ENCODE measurements around the gene LTBP1.

The LTBP1 gene

DNA sequence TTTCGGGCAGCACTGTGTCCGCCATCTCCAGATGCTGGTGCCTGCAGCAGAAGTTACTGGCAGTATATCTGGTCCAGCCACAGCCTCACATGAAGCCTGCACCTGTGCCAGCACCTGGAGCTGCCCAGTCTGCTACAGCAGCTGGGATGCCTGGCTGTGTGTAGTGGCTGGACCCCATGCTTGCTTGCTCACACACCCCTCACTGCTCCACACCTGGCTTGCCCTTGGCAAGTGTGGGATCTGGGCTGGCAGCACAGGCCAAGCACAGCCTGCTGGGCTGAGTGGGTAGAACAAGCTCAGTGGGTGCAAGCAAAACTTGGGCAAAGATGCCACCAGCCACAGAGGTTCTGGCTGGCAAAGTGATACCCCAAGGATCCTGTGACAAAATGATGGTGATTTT lies 320.3 kb downstream of the LTBP1 start:
- TF ChIP-seq CEBPB (IDR thresholded peaks at IDR 0.05) (no peak), NFIC (IDR thresholded peaks at IDR 0.05) (no peak), YY1 (IDR thresholded peaks at IDR 0.05; ENCODE audit: low read depth) (no peak), TEAD4 (IDR thresholded peaks at IDR 0.05) (no peak), CREB1 (IDR thresholded peaks at IDR 0.05; ENCODE audit: low read depth) (no peak), EGR1 (IDR thresholded peaks at IDR 0.05) (no peak), RAD21 (IDR thresholded peaks at IDR 0.05; ENCODE audit: low read depth) (no peak), FOXM1 (IDR thresholded peaks at IDR 0.05; ENCODE audit: borderline replicate concordance, low read depth) (no peak), TCF12 (IDR thresholded peaks at IDR 0.05; ENCODE audit: low read depth) (no peak), TAF1 (IDR thresholded peaks at IDR 0.05; ENCODE audit: low read depth) (no peak), EP300 (IDR thresholded peaks at IDR 0.05; ENCODE audit: borderline replicate concordance) (no peak), ZBTB7A (IDR thresholded peaks at IDR 0.05; ENCODE audit: low read depth) (no peak)
- TF ChIP-seq, protein P1, sequence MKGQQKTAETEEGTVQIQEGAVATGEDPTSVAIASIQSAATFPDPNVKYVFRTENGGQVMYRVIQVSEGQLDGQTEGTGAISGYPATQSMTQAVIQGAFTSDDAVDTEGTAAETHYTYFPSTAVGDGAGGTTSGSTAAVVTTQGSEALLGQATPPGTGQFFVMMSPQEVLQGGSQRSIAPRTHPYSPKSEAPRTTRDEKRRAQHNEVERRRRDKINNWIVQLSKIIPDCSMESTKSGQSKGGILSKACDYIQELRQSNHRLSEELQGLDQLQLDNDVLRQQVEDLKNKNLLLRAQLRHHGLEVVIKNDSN (IDR thresholded peaks at IDR 0.05) = no peak
- TF ChIP-seq, protein P2, sequence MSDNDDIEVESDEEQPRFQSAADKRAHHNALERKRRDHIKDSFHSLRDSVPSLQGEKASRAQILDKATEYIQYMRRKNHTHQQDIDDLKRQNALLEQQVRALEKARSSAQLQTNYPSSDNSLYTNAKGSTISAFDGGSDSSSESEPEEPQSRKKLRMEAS (IDR thresholded peaks at IDR 0.05) = no peak

- TF ChIP-seq, protein P1 (IDR thresholded peaks at IDR 0.05) = no peak
- TF ChIP-seq FOXM1 (IDR thresholded peaks at IDR 0.05; ENCODE audit: borderline replicate concordance, low read depth) = no peak
- TF ChIP-seq REST (IDR thresholded peaks at IDR 0.05; ENCODE audit: low read depth) = no peak
- TF ChIP-seq RAD21 (IDR thresholded peaks at IDR 0.05; ENCODE audit: low read depth) = no peak
- TF ChIP-seq CEBPB (IDR thresholded peaks at IDR 0.05) = no peak
- no peak for TF ChIP-seq TCF12 (IDR thresholded peaks at IDR 0.05; ENCODE audit: low read depth)
- TF ChIP-seq YY1 (IDR thresholded peaks at IDR 0.05; ENCODE audit: low read depth) = no peak
- TF ChIP-seq TEAD4 (IDR thresholded peaks at IDR 0.05) = no peak
- TF ChIP-seq, protein P2 (IDR thresholded peaks at IDR 0.05) = no peak
- TF ChIP-seq CREB1 (IDR thresholded peaks at IDR 0.05; ENCODE audit: low read depth) = no peak
- no peak for TF ChIP-seq NFIC (IDR thresholded peaks at IDR 0.05)
- TF ChIP-seq ZBTB7A (IDR thresholded peaks at IDR 0.05; ENCODE audit: low read depth) = no peak
Observed at GRCh38 chr2:33267756-33268155, 321.0 kb downstream of the LTBP1 start.

GRCh38 chr2:33268246-33268831 lies 321.6 kb downstream of the LTBP1 start:
- TF ChIP-seq EP300 (IDR thresholded peaks at IDR 0.05; ENCODE audit: borderline replicate concordance) (no peak), ZBTB7A (IDR thresholded peaks at IDR 0.05; ENCODE audit: low read depth) (no peak), CEBPB (IDR thresholded peaks at IDR 0.05) (no peak), NFIC (IDR thresholded peaks at IDR 0.05) (no peak), CREB1 (IDR thresholded peaks at IDR 0.05; ENCODE audit: low read depth) (no peak), RAD21 (IDR thresholded peaks at IDR 0.05; ENCODE audit: low read depth) (no peak), EGR1 (IDR thresholded peaks at IDR 0.05) (no peak), TCF12 (IDR thresholded peaks at IDR 0.05; ENCODE audit: low read depth) (no peak), YY1 (IDR thresholded peaks at IDR 0.05; ENCODE audit: low read depth) (no peak), TEAD4 (IDR thresholded peaks at IDR 0.05) (no peak), REST (IDR thresholded peaks at IDR 0.05; ENCODE audit: low read depth) (no peak), FOXM1 (IDR thresholded peaks at IDR 0.05; ENCODE audit: borderline replicate concordance, low read depth) (no peak), TAF1 (IDR thresholded peaks at IDR 0.05; ENCODE audit: low read depth) (no peak)
- TF ChIP-seq, protein P1 (IDR thresholded peaks at IDR 0.05) = no peak
- TF ChIP-seq, protein P2 (IDR thresholded peaks at IDR 0.05) = no peak

GRCh38 chr2:33272001-33272400 lies 325.2 kb downstream of the LTBP1 start:
- TF ChIP-seq TAF1 (IDR thresholded peaks at IDR 0.05; ENCODE audit: low read depth) (no peak), REST (IDR thresholded peaks at IDR 0.05; ENCODE audit: low read depth) (no peak), FOXM1 (IDR thresholded peaks at IDR 0.05; ENCODE audit: borderline replicate concordance, low read depth) (no peak), ZBTB7A (IDR thresholded peaks at IDR 0.05; ENCODE audit: low read depth) (no peak), TEAD4 (IDR thresholded peaks at IDR 0.05) (no peak), EGR1 (IDR thresholded peaks at IDR 0.05) (no peak), CEBPB (IDR thresholded peaks at IDR 0.05) (no peak), CREB1 (IDR thresholded peaks at IDR 0.05; ENCODE audit: low read depth) (no peak), NFIC (IDR thresholded peaks at IDR 0.05) (no peak), TCF12 (IDR thresholded peaks at IDR 0.05; ENCODE audit: low read depth) (no peak)
- TF ChIP-seq, protein P2 (IDR thresholded peaks at IDR 0.05) = no peak
- TF ChIP-seq, protein P1 (IDR thresholded peaks at IDR 0.05) = no peak

Measured in Ishikawa (cell line).